HEK293 (cell line): ENCODE measurements around the gene INSL3.

Experiments
- FEZF1 ChIP-seq: fragments of 450-650 bp; formaldehyde crosslinking; IDR thresholded peaks from 2 replicates; pipeline ENCODE4 v1.5.1; 2016; ENCODE audit warnings: missing biosample characterization, missing genetic modification characterization
- ZNF521 ChIP-seq: fragments of 450-650 bp; formaldehyde crosslinking; IDR thresholded peaks from 2 replicates; pipeline ENCODE4 v1.5.1; 2017; ENCODE audit warnings: missing biosample characterization, mild to moderate bottlenecking, missing genetic modification characterization
- ZNF610 ChIP-seq: fragments of 450-650 bp; formaldehyde crosslinking; IDR thresholded peaks from 2 replicates; pipeline ENCODE4 v1.5.1; 2016; ENCODE audit warnings: missing biosample characterization, missing genetic modification characterization, borderline replicate concordance
- ZNF654 ChIP-seq: fragments of 450-650 bp; formaldehyde crosslinking; IDR thresholded peaks from 2 replicates; pipeline ENCODE4 v1.5.1; 2016; ENCODE audit warnings: low read depth, missing biosample characterization, missing genetic modification characterization
- TF ChIP-seq, protein P1 (sequence below): fragments of 450-650 bp; formaldehyde crosslinking; IDR thresholded peaks from 2 replicates; pipeline ENCODE4 v1.5.1; 2017; ENCODE audit warnings: missing biosample characterization, missing genetic modification characterization
- TF ChIP-seq, protein P2 (sequence below): fragments of 450-650 bp; formaldehyde crosslinking; IDR thresholded peaks from 2 replicates; pipeline ENCODE4 v1.5.1; 2016; ENCODE audit warnings: missing biosample characterization, missing genetic modification characterization
- TF ChIP-seq, protein P3 (sequence below): fragments of 450-650 bp; formaldehyde crosslinking; IDR thresholded peaks from 2 replicates; pipeline ENCODE4 v1.5.1; 2016; ENCODE audit warnings: missing biosample characterization, missing genetic modification characterization
- TF ChIP-seq, protein P4 (sequence below): fragments of 450-650 bp; formaldehyde crosslinking; conservative IDR thresholded peaks from 2 replicates; pipeline ENCODE4 v1.5.1; 2016; ENCODE audit warnings: low read depth, missing biosample characterization, missing genetic modification characterization

DNA sequence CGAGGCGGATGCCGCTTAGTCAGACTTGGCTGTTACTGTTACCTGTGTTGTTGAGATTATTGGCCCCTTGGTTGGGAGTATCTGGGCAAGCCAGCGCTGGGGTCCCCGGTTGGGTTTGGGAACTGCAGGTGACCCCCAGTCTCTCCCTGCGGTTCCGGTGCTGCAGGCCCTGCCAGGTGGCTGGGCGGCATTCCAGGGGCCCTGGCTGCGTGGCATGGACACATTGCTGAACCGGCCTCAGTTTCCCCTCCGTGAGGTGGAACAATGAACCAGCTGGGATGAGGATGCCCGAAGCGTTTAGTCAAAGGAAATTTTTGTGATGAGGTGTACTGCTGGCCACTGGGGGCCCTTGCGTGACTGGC is 25.8 kb downstream of the INSL3 start:
- no peak for TF ChIP-seq ZNF654 (tag by site-specific recombination)
- TF ChIP-seq, protein P1, sequence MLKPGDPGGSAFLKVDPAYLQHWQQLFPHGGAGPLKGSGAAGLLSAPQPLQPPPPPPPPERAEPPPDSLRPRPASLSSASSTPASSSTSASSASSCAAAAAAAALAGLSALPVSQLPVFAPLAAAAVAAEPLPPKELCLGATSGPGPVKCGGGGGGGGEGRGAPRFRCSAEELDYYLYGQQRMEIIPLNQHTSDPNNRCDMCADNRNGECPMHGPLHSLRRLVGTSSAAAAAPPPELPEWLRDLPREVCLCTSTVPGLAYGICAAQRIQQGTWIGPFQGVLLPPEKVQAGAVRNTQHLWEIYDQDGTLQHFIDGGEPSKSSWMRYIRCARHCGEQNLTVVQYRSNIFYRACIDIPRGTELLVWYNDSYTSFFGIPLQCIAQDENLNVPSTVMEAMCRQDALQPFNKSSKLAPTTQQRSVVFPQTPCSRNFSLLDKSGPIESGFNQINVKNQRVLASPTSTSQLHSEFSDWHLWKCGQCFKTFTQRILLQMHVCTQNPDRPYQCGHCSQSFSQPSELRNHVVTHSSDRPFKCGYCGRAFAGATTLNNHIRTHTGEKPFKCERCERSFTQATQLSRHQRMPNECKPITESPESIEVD, result no peak
- no peak for TF ChIP-seq FEZF1 (tag by site-specific recombination)
- TF ChIP-seq, protein P2, sequence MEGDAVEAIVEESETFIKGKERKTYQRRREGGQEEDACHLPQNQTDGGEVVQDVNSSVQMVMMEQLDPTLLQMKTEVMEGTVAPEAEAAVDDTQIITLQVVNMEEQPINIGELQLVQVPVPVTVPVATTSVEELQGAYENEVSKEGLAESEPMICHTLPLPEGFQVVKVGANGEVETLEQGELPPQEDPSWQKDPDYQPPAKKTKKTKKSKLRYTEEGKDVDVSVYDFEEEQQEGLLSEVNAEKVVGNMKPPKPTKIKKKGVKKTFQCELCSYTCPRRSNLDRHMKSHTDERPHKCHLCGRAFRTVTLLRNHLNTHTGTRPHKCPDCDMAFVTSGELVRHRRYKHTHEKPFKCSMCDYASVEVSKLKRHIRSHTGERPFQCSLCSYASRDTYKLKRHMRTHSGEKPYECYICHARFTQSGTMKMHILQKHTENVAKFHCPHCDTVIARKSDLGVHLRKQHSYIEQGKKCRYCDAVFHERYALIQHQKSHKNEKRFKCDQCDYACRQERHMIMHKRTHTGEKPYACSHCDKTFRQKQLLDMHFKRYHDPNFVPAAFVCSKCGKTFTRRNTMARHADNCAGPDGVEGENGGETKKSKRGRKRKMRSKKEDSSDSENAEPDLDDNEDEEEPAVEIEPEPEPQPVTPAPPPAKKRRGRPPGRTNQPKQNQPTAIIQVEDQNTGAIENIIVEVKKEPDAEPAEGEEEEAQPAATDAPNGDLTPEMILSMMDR (tag by site-specific recombination), result no peak
- no peak for TF ChIP-seq ZNF521 (tag by site-specific recombination)
- TF ChIP-seq, protein P3, sequence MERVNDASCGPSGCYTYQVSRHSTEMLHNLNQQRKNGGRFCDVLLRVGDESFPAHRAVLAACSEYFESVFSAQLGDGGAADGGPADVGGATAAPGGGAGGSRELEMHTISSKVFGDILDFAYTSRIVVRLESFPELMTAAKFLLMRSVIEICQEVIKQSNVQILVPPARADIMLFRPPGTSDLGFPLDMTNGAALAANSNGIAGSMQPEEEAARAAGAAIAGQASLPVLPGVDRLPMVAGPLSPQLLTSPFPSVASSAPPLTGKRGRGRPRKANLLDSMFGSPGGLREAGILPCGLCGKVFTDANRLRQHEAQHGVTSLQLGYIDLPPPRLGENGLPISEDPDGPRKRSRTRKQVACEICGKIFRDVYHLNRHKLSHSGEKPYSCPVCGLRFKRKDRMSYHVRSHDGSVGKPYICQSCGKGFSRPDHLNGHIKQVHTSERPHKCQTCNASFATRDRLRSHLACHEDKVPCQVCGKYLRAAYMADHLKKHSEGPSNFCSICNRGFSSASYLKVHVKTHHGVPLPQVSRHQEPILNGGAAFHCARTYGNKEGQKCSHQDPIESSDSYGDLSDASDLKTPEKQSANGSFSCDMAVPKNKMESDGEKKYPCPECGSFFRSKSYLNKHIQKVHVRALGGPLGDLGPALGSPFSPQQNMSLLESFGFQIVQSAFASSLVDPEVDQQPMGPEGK (tag by site-specific recombination), result no peak
- TF ChIP-seq, protein P4, sequence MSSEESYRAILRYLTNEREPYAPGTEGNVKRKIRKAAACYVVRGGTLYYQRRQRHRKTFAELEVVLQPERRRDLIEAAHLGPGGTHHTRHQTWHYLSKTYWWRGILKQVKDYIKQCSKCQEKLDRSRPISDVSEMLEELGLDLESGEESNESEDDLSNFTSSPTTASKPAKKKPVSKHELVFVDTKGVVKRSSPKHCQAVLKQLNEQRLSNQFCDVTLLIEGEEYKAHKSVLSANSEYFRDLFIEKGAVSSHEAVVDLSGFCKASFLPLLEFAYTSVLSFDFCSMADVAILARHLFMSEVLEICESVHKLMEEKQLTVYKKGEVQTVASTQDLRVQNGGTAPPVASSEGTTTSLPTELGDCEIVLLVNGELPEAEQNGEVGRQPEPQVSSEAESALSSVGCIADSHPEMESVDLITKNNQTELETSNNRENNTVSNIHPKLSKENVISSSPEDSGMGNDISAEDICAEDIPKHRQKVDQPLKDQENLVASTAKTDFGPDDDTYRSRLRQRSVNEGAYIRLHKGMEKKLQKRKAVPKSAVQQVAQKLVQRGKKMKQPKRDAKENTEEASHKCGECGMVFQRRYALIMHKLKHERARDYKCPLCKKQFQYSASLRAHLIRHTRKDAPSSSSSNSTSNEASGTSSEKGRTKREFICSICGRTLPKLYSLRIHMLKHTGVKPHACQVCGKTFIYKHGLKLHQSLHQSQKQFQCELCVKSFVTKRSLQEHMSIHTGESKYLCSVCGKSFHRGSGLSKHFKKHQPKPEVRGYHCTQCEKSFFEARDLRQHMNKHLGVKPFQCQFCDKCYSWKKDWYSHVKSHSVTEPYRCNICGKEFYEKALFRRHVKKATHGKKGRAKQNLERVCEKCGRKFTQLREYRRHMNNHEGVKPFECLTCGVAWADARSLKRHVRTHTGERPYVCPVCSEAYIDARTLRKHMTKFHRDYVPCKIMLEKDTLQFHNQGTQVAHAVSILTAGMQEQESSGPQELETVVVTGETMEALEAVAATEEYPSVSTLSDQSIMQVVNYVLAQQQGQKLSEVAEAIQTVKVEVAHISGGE (tag by site-specific recombination), result no peak
- TF ChIP-seq ZNF610 (tag by site-specific recombination), result no peak
